Measurements from ENCODE around the gene SMURF1. TPM values are rescaled to one million over a fixed set of nuclear protein-coding genes. Genes with fewer than 3 reads are reported as not detected.

Gene SMURF1
- total RNA-seq, 4 donors from 2014 or later, result 28.2 to 35.4 (median 31.1) TPM

- no peaks in the 10 kb centered on the region for H3K9me3 ChIP-seq
- no peak overlapping the region for H3K27ac ChIP-seq
- H3K4me3 ChIP-seq, result no peak overlapping the region
- no peaks in the 10 kb centered on the region for H3K27me3 ChIP-seq
- TF ChIP-seq EP300 (IDR thresholded peaks at IDR 0.05) (no peak), POLR2A (IDR thresholded peaks at IDR 0.05) (no peak), CTCF (IDR thresholded peaks at IDR 0.05) (no peak)
- H3K4me1 ChIP-seq, result no peaks in the 10 kb centered on the region
- peaks cover 4 to 94% (median 7%) of the 10 kb centered on the region in 3 donors for H3K36me3 ChIP-seq
- 86 to 92% methylated on average over 19 to 20 of the region's 20 CpGs for WGBS, 2 donors
- DNase-seq (ENCODE audit: low spot score in 2 of 2), result no peak
These were observed 143.6 kb downstream of the SMURF1 start for GRCh38 chr7:99000196-99000903.

GRCh38 chr7:98998821-98999725, 144.8 kb downstream of the SMURF1 start:
- 79 to 83% methylated on average over 8 to 9 of the region's 10 CpGs for WGBS, 2 donors
- DNase-seq (ENCODE audit: low spot score in 2 of 2), result no peak
- Histone ChIP-seq H3K27ac (no peak overlapping the region), H3K4me1 (no peaks in the 10 kb centered on the region), H3K4me3 (no peak overlapping the region), H3K9me3 (no peaks in the 10 kb centered on the region), H3K36me3 (peaks cover 0 to 94% (median 4%) of the 10 kb centered on the region in 3 donors), H3K27me3 (no peaks in the 10 kb centered on the region)
- TF ChIP-seq CTCF (IDR thresholded peaks at IDR 0.05), result no peak

DNA sequence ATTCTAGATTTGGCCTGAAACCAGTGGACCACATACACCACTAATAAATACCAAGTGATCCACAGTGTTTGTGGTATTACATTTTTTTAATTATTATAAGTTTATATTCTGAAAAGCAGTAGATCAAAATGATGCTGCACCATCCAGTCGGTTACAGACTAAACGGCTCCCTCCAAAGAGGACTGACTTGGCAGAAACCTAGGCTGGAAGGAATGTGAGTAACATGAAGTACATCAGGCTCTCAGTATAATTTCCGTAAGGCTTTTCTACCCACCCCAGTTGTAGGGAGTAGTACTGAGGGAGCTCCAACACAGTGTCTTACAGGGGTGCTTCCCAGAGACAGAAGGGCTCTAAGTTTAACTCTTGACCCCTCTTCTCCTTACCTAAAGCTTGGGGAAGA, 146.1 kb downstream of the SMURF1 start:
- H3K4me1 ChIP-seq, result no peaks in the 10 kb centered on the region
- H3K4me3 ChIP-seq, result no peak overlapping the region
- no peak for DNase-seq (ENCODE audit: low spot score in 2 of 2)
- peaks cover 4 to 94% (median 6%) of the 10 kb centered on the region in 3 donors for H3K36me3 ChIP-seq
- 53 to 62% methylated on average over 3 of the region's 3 CpGs for WGBS, 2 donors
- no peaks in the 10 kb centered on the region for H3K9me3 ChIP-seq
- H3K27ac ChIP-seq, result no peak overlapping the region
- TF ChIP-seq CTCF (IDR thresholded peaks at IDR 0.05), result no peak
- TF ChIP-seq POLR2A (IDR thresholded peaks at IDR 0.05), result no peak
- no peak for TF ChIP-seq EP300 (IDR thresholded peaks at IDR 0.05)
- H3K27me3 ChIP-seq, result no peaks in the 10 kb centered on the region

- TF ChIP-seq EP300 (IDR thresholded peaks at IDR 0.05), result no peak
- no peak for TF ChIP-seq POLR2A (IDR thresholded peaks at IDR 0.05)
- TF ChIP-seq CTCF (IDR thresholded peaks at IDR 0.05), result no peak
- Histone ChIP-seq H3K36me3 (peaks cover 4 to 94% (median 14%) of the 10 kb centered on the region in 3 donors), H3K9me3 (no peaks in the 10 kb centered on the region), H3K27me3 (no peaks in the 10 kb centered on the region), H3K4me1 (no peaks in the 10 kb centered on the region), H3K27ac (no peak overlapping the region), H3K4me3 (no peak overlapping the region)
- DNase-seq (ENCODE audit: low spot score in 2 of 2), result no peak
- 92 to 94% methylated on average over 15 of the region's 15 CpGs for WGBS, 2 donors
These were observed 147.8 kb downstream of the SMURF1 start for GRCh38 chr7:98996150-98996552.
